G401 (cell line): Measurements from ENCODE around the gene RASAL3. TPM values are rescaled to one million over a fixed set of nuclear protein-coding genes. Genes with fewer than 3 reads are reported as not detected.
"Not testable (repeated sequence)": the region's sequence is repeated elsewhere in the genome, so short reads cannot be mapped to it uniquely, and the experiment has no call there.

Experiments used
- DNase-seq: peaks from one replicate; pipeline ENCODE4 v3.0.0-alpha.2; 2015; ENCODE audit warnings: low spot score
- in situ Hi-C: cut with HindIII; loops from 2 replicates; pipeline ENCODE4 v1.10.0; 2016; ENCODE audit warnings: low sequenced_read_pairs, mixed read lengths
- total RNA-seq: library from RNA; depleted of rRNA; stranded (reverse); fragments of >200 nt; shearing (Covaris generic); gene quantifications from 2 replicates; pipeline ENCODE4 v1.2.3, GENCODE V29; 2014

The RASAL3 gene
- total RNA-seq, 1 experiment from 2014 or later: not detected

GRCh38 chr19:15475611-15476010 lies 11.3 kb upstream of the RASAL3 start:
- in situ Hi-C loops: no loop called here
- no peak for DNase-seq

- DNase-seq: no peak
- in situ Hi-C loops: no loop called here
Observed at GRCh38 chr19:15475169-15475568, 10.8 kb upstream of the RASAL3 start.

GRCh38 chr19:15473821-15474220 lies 9.5 kb upstream of the RASAL3 start:
- in situ Hi-C loops, DNase-seq: not testable (repeated sequence)

GRCh38 chr19:15471639-15472101 lies 7.3 kb upstream of the RASAL3 start:
- in situ Hi-C loops: no loop called here
- DNase-seq: no peak

- in situ Hi-C loops: no loop called here
- DNase-seq: no peak
Observed at GRCh38 chr19:15469513-15470297, 5.4 kb upstream of the RASAL3 start.

GRCh38 chr19:15468675-15469512 lies 4.5 kb upstream of the RASAL3 start:
- in situ Hi-C loops: no loop called here
- no peak for DNase-seq

- in situ Hi-C loops: no loop called here
- DNase-seq: no peak
Observed at GRCh38 chr19:15467734-15468214, 3.4 kb upstream of the RASAL3 start.

- no peak for DNase-seq
- in situ Hi-C loops: no loop called here
Observed at GRCh38 chr19:15466851-15467733, 2.7 kb upstream of the RASAL3 start.

GRCh38 chr19:15463861-15464371 lies 428 bp downstream of the RASAL3 start:
- in situ Hi-C loops: no loop called here
- no peak for DNase-seq

GRCh38 chr19:15461694-15462093 lies 2.6 kb downstream of the RASAL3 start:
- in situ Hi-C loops: no loop called here
- DNase-seq: no peak

GRCh38 chr19:15457701-15458484 lies 6.5 kb downstream of the RASAL3 start:
- DNase-seq: no peak
- in situ Hi-C loops: no loop called here

GRCh38 chr19:15456871-15457700 lies 7.3 kb downstream of the RASAL3 start:
- DNase-seq: no peak
- in situ Hi-C loops: no loop called here

GRCh38 chr19:15456441-15456840 lies 7.9 kb downstream of the RASAL3 start:
- in situ Hi-C loops: no loop called here
- DNase-seq: no peak

GRCh38 chr19:15455996-15456395 lies 8.3 kb downstream of the RASAL3 start:
- DNase-seq: no peak
- in situ Hi-C loops: no loop called here

GRCh38 chr19:15453906-15454860 lies 10.2 kb downstream of the RASAL3 start:
- in situ Hi-C loops: no loop called here
- no peak for DNase-seq

GRCh38 chr19:15453091-15453578 lies 11.2 kb downstream of the RASAL3 start:
- in situ Hi-C loops: no loop called here
- no peak for DNase-seq
